Measurements from ENCODE around the gene KRT9.
"Not testable (repeated sequence)": the region's sequence is repeated elsewhere in the genome, so short reads cannot be mapped to it uniquely, and the experiment has no call there.

The KRT9 gene

DNA sequence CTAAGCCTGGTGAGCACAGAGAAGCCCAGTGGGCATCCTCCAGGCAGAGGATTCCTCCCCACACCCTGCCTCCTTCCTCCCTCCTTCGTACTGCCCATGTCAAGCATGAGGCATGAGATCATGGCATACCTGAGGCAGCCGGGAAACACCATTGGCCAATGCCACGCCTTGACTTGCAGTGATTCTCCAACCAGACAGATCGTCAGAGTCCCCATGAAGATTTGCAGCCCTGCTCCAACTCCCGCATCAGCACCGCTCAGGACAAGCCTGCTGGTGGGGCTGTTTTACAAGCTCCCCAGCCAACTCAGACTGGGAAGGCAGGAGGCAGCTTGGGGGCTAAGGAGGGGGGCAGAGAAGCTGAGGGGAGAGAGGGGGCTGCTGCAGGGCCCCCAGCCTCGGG, 43.6 kb upstream of the KRT9 start:
- H3K27me3 ChIP-seq (ENCODE audit: control insufficient read depth, insufficient read depth, low read length) = no peaks in the 10 kb centered on the region

DNA sequence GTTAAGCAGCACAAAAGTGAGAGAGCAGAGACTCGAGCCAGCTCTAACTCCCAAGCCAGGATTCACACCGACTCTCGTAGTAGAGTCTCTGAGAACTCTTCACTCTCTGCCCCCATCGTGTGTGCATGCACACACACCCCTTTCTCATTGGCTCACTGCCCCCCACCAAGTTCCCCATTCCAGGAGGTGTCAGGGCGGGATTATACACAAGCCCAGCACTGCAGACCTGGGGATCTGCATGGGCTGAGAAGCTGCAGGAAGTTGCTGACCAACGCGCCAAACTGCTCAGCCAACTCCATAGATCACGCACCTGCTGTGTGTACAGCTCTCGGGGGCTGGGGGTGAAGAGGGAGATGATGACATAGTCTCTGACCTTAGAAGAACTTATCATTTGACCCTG, 42.9 kb upstream of the KRT9 start:
- not testable (repeated sequence) for H3K36me3 ChIP-seq (ENCODE audit: control insufficient read depth, insufficient read depth, low read length); H3K4me3 ChIP-seq (ENCODE audit: low read depth, low read length); H3K4me1 ChIP-seq; H3K79me2 ChIP-seq; H3K4me2 ChIP-seq (ENCODE audit: low read length); H2AFZ ChIP-seq; H3K9ac ChIP-seq; H3K27ac ChIP-seq; H3K27me3 ChIP-seq (ENCODE audit: control insufficient read depth, insufficient read depth, low read length); H3K9me3 ChIP-seq (ENCODE audit: control insufficient read depth, low read length)

More for the DNA sequence above, 43.6 kb upstream of the KRT9 start:
- Histone ChIP-seq H3K9me3 (ENCODE audit: control insufficient read depth, low read length) (no peaks in the 10 kb centered on the region), H3K27ac (no peak overlapping the region), H3K79me2 (no peaks in the 10 kb centered on the region), H3K4me1 (no peaks in the 10 kb centered on the region), H3K9ac (no peak overlapping the region), H3K4me2 (ENCODE audit: low read length) (no peak overlapping the region), H3K4me3 (ENCODE audit: low read depth, low read length) (no peak overlapping the region), H3K36me3 (ENCODE audit: control insufficient read depth, insufficient read depth, low read length) (no peaks in the 10 kb centered on the region), H2AFZ (no peak overlapping the region)
- no peak for TF ChIP-seq CTCF (IDR thresholded peaks at IDR 0.05)

DNA sequence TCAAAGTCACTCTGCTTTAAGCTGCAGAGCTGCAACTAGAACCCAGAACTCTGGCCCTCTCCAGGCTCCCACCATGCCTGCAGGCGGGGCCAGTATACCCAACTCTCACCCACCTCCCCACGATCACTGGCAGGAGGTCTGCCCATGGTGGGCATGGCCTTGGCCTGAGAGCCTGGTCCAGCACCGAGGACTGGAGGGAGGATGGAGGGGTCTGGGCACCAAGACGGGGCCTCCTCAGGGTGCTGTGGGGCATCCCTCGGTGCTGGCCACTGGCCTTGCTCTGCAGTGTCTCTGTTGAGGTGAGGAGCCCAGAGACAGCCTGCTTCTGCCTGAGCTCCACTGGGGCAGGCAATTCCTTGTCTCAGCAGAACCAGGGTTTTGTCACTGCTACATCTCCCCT, 42.2 kb upstream of the KRT9 start:
- no peaks in the 10 kb centered on the region for H3K9me3 ChIP-seq (ENCODE audit: control insufficient read depth, low read length)
- H3K4me3 ChIP-seq (ENCODE audit: low read depth, low read length) = no peak overlapping the region
- no peak overlapping the region for H3K4me2 ChIP-seq (ENCODE audit: low read length)
- no peaks in the 10 kb centered on the region for H3K27me3 ChIP-seq (ENCODE audit: control insufficient read depth, insufficient read depth, low read length)
- H3K79me2 ChIP-seq = no peaks in the 10 kb centered on the region
- H3K4me1 ChIP-seq = no peaks in the 10 kb centered on the region
- H2AFZ ChIP-seq = no peak overlapping the region
- H3K36me3 ChIP-seq (ENCODE audit: control insufficient read depth, insufficient read depth, low read length) = no peaks in the 10 kb centered on the region
- H3K27ac ChIP-seq = no peak overlapping the region
- TF ChIP-seq CTCF (IDR thresholded peaks at IDR 0.05) = no peak
- H3K9ac ChIP-seq = no peak overlapping the region

DNA sequence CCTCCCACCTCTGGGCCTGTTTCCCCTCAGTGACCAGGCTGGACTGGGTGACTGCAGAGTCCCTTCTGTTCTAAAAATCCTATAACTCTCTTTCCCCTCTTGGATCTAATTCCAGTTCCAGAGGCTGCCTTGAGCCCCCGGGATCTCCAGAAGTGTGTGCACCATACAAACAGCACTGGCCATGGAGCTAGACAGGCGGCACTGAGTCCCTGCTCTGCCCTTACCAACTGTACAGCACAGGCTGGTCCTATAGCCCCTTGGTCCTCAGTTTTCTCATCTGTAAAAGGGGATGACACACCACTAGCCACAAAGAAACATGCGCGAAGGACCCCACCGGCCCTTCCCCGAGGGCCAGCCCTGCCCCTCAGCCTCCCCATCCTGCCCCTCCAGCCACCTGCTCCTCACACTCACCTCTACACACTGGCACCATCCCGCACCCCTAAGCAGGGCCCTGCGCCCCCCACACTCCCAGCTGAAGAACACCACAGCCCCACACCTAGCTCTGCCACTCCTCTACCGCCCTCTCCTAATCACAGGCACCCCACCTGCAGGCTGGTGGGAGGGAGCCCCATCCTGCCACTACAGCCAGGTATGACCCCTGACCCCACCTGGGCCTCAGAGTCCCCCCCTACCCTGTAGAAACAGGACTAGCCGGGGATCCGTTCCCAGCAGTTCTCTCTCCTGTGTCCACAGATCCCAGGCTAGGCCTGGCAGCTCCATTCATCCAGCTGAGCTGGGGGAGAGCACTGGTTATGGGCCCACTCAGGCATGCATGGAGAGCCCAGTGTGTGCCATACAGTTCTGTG, 41.6 kb upstream of the KRT9 start:
- no peaks in the 10 kb centered on the region for H3K4me1 ChIP-seq
- no peaks in the 10 kb centered on the region for H3K9me3 ChIP-seq (ENCODE audit: control insufficient read depth, low read length)
- no peak overlapping the region for H3K4me2 ChIP-seq (ENCODE audit: low read length)
- no peaks in the 10 kb centered on the region for H3K27me3 ChIP-seq (ENCODE audit: control insufficient read depth, insufficient read depth, low read length)
- TF ChIP-seq CTCF (IDR thresholded peaks at IDR 0.05) = no peak
- H3K9ac ChIP-seq = no peak overlapping the region
- H3K4me3 ChIP-seq (ENCODE audit: low read depth, low read length) = no peak overlapping the region
- H3K27ac ChIP-seq = no peak overlapping the region
- H3K79me2 ChIP-seq = no peaks in the 10 kb centered on the region
- no peak overlapping the region for H2AFZ ChIP-seq
- no peaks in the 10 kb centered on the region for H3K36me3 ChIP-seq (ENCODE audit: control insufficient read depth, insufficient read depth, low read length)

DNA sequence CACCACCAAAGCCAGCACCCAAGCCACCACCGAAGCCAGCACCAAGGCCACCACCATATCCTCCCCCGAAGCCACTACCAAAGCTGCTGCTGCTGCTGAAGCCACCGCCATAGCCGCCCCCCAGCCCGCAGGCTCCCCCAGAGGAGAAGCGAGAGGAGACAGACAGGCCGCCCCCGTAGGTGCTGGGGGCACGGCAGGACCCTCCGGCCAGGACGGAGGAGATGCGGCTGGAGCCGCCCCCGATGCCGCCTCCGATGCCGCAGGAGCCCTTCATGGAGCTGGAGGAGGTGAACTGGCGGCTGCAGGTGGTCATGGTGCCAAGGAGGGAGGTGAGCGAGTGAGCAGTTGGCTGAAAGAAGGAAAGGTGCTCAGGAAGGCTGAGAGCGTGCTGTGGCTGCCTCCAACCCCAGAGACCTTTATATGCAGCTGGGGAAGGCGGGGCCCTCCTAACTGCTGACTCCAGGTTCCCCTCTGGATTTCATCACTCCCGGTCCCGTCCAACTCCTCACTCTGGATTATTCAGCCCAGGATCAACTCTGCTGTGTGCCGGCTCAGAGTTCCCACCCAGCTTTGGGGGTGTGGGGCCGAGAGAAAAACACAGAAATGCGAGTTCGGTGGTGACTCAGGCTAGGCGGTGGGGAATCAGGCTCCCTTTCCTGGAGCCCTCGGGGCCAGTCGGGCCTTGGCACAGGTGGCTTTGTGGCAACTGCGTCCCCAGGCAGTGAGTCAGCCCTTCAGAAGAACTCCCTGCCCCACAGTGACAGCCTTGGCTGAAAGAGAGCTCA, 40.7 kb upstream of the KRT9 start, which contains the start of gene KRT16:
Gene KRT16 (minus strand): TSS at position 392 of the 785 bp plus-strand sequence. CDS start 79 bp downstream, at position 313.
- H3K4me3 ChIP-seq (ENCODE audit: low read depth, low read length); H3K4me1 ChIP-seq; H2AFZ ChIP-seq; H3K9me3 ChIP-seq (ENCODE audit: control insufficient read depth, low read length); H3K36me3 ChIP-seq (ENCODE audit: control insufficient read depth, insufficient read depth, low read length); H3K79me2 ChIP-seq; H3K9ac ChIP-seq; H3K27me3 ChIP-seq (ENCODE audit: control insufficient read depth, insufficient read depth, low read length); H3K4me2 ChIP-seq (ENCODE audit: low read length); H3K27ac ChIP-seq: not testable (repeated sequence)

Measured in parathyroid adenoma (tissue), 2 donors.